ENCODE measurements around the gene ACOT7. TPM values are rescaled to one million over a fixed set of nuclear protein-coding genes. Genes with fewer than 3 reads are reported as not detected.

ACOT7 gene
- total RNA-seq, 2 donors from 2014 or later, result 16.9 to 24.9 TPM

DNA sequence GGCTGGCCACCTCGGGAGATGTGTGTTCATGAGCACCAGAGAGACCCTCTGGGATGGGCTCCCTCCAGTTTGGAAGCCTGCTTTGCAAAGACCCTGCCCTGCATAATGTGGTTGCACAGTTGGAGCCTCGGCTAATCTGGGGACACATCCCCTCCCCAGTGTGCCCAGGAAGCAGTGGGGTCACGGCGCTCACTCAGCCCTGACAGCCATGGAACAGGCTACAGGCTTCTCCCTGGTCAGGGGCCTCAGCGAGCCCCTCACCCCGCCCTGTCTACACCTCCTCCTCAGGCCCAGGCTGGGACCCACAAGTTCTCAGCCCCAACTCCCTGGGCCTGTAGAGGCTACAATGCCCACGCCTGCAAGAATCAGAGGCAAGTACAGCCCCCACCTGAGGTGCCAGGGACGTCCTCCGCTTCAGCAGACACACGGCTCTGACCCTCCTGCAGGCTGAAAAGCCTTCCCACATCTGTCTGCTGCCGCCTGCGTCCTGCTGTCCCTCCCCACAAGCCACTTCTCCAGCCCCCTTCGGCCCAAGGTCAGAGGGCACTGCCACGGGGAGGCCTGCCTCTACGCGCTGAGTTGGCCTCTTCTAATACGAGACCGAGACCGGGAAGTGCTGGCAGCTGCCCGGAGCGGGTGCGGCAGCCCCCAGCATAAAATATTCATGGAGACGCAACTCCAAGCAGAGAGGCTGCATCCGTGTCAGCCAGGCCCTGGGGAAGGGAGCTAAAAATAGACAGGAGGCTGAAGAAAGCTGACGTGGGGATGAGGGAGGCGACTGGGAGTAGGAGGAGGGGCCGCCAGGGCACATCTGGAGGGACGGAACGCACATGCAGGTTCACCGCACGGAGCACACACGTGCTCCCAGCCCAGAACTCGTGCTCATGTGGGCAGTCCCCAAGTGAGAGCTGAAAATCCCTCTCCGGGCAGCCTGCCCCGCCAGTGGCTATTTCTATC, 117.5 kb downstream of the ACOT7 start:
- no peaks in the 10 kb centered on the region for H3K36me3 ChIP-seq
- TF ChIP-seq POLR2AphosphoS5 (IDR thresholded peaks at IDR 0.05) (no peak), POLR2A (IDR thresholded peaks at IDR 0.05) (no peak)
- TF ChIP-seq, protein P1, sequence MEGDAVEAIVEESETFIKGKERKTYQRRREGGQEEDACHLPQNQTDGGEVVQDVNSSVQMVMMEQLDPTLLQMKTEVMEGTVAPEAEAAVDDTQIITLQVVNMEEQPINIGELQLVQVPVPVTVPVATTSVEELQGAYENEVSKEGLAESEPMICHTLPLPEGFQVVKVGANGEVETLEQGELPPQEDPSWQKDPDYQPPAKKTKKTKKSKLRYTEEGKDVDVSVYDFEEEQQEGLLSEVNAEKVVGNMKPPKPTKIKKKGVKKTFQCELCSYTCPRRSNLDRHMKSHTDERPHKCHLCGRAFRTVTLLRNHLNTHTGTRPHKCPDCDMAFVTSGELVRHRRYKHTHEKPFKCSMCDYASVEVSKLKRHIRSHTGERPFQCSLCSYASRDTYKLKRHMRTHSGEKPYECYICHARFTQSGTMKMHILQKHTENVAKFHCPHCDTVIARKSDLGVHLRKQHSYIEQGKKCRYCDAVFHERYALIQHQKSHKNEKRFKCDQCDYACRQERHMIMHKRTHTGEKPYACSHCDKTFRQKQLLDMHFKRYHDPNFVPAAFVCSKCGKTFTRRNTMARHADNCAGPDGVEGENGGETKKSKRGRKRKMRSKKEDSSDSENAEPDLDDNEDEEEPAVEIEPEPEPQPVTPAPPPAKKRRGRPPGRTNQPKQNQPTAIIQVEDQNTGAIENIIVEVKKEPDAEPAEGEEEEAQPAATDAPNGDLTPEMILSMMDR (IDR thresholded peaks at IDR 0.05), result no peak
- no peak overlapping the region for H3K27ac ChIP-seq
- H3K9me3 ChIP-seq, result no peaks in the 10 kb centered on the region
- H3K27me3 ChIP-seq (replicated peaks; ENCODE audit: insufficient read depth), result no peaks in the 10 kb centered on the region
- intact Hi-C loops (cut with DNase I), result no loop called here
- no peaks in the 10 kb centered on the region for H3K4me1 ChIP-seq (replicated peaks)
- 64% methylated on average over 35 of the region's 35 CpGs for WGBS
- no peak overlapping the region for H3K4me3 ChIP-seq
- no peak for DNase-seq (ENCODE audit: low spot score)

DNA sequence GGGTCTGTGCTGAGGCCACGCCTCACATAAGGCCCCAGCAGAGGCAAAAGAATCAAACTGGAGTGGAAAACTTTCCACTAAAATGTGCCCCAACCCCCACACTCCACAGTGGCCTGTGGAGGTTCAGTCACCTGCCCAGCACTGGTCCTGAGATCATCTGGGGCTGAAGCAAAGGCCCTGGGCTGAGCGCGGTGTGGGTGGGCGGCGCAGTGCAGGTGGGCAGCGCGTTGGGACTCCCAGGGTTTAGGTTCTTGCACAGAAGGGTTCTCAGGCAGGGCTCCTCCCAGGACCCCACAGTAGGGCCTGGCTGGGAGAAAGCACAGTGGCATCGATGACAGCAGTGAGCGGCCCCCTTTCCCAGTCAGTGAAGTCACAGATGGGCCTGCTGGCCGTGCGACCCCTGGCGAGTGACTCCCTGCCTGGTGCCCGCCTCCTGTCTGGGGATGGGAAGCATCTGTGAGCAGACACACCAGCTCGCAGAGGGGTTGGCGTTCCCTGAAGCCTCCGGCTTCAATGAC, 118.9 kb downstream of the ACOT7 start:
- DNase-seq (ENCODE audit: low spot score), result no peak

DNA sequence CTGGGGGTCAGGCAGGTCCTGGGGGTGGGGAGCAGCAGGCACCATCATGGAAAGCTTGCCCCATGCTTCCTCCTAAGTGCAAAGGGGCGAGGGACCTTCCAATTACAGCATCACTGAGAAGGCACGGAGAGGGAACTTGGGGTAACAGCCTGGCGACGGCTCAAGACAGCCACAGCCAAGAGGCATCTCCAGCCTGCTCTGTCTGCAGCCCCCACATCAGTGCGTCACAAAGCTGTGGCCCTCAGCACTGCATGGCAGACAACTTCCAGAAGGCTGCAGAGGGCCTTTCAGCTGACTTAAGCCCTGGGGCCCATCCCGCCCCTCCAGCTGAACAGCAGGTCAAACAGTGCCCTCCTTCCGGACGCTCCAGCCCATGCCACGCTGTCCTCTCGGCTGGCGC, 119.5 kb downstream of the ACOT7 start:
- H3K27me3 ChIP-seq (replicated peaks; ENCODE audit: insufficient read depth), result no peaks in the 10 kb centered on the region
- H3K4me1 ChIP-seq (replicated peaks), result no peaks in the 10 kb centered on the region
- TF ChIP-seq POLR2A (IDR thresholded peaks at IDR 0.05), result no peak
- no peak for TF ChIP-seq POLR2AphosphoS5 (IDR thresholded peaks at IDR 0.05)
- TF ChIP-seq, protein P1 (IDR thresholded peaks at IDR 0.05), result no peak
- intact Hi-C loops (cut with DNase I), result no loop called here
- H3K9me3 ChIP-seq, result no peaks in the 10 kb centered on the region
- 97% methylated on average over 11 of the region's 11 CpGs for WGBS
- no peaks in the 10 kb centered on the region for H3K36me3 ChIP-seq
- H3K4me3 ChIP-seq, result no peak overlapping the region
- DNase-seq (ENCODE audit: low spot score), result no peak
- H3K27ac ChIP-seq, result no peak overlapping the region

More for the DNA sequence above, 118.9 kb downstream of the ACOT7 start:
- TF ChIP-seq POLR2A (IDR thresholded peaks at IDR 0.05) (no peak), POLR2AphosphoS5 (IDR thresholded peaks at IDR 0.05) (no peak)
- TF ChIP-seq, protein P1 (IDR thresholded peaks at IDR 0.05), result no peak
- intact Hi-C loops (cut with DNase I), result no loop called here
- no peaks in the 10 kb centered on the region for H3K9me3 ChIP-seq
- no peaks in the 10 kb centered on the region for H3K27me3 ChIP-seq (replicated peaks; ENCODE audit: insufficient read depth)
- H3K4me1 ChIP-seq (replicated peaks), result no peaks in the 10 kb centered on the region
- WGBS, result 95% methylated on average over 16 of the region's 16 CpGs
- no peaks in the 10 kb centered on the region for H3K36me3 ChIP-seq
- no peak overlapping the region for H3K27ac ChIP-seq
- H3K4me3 ChIP-seq, result no peak overlapping the region

DNA sequence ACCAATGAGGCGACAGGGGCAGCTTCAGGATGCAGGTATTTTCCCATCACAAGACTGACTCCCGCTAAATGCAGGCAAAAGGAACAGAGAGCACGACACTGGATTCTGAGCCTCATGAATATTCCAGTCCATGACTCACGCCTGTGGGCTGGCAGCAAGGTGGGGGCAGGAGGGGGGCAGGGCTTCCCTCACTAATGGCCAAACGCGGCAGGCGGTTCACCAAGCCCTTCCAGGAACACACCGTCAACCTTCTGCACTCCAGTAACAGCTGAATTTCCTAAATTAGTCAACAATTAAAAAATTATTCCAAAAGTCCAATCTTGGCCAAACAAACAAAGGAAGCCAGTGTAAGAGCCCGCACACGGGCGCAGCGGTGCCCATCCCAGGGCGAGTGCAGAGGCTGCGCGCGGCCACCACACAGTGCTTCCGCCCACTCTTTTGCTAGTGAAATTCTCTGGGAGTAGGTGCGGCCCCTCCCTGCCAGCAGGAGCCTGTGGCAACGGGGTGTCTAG, 120.1 kb downstream of the ACOT7 start:
- no peak for DNase-seq (ENCODE audit: low spot score)
- WGBS, result 87% methylated on average over 19 of the region's 19 CpGs
- H3K27ac ChIP-seq, result no peak overlapping the region

More for the DNA sequence above, 120.1 kb downstream of the ACOT7 start:
- intact Hi-C loops (cut with DNase I), result no loop called here
- TF ChIP-seq, protein P1 (IDR thresholded peaks at IDR 0.05), result no peak
- no peak for TF ChIP-seq POLR2AphosphoS5 (IDR thresholded peaks at IDR 0.05)
- no peak for TF ChIP-seq POLR2A (IDR thresholded peaks at IDR 0.05)
- Histone ChIP-seq H3K4me1 (replicated peaks) (no peaks in the 10 kb centered on the region), H3K27me3 (replicated peaks; ENCODE audit: insufficient read depth) (no peaks in the 10 kb centered on the region), H3K36me3 (no peaks in the 10 kb centered on the region), H3K9me3 (no peaks in the 10 kb centered on the region), H3K4me3 (no peak overlapping the region)

Data from prostate gland (tissue), 2 donors.